SK-N-SH treated with all-trans-retinoic acid at 6 μM for 48 hours (cell line): ENCODE measurements around the gene GABPA.

Experiments
- ATAC-seq: fragments of 200-7000 bp; cut with Tn5 transposase; 3 replicates; pipeline ENCODE4 v1.9.1; 2020; ENCODE audit warnings: mild to moderate bottlenecking, moderate library complexity
- ARNTL ChIP-seq: fragments of 450-650 bp; formaldehyde crosslinking; IDR thresholded peaks from 2 replicates; pipeline ENCODE4 v1.5.0; 2020; ENCODE audit warnings: low read depth, mild to moderate bottlenecking, moderate library complexity, borderline replicate concordance
- BACH2 ChIP-seq: fragments of 250-450 bp; sonication (Bioruptor Pico); IDR thresholded peaks from 2 replicates; pipeline ENCODE4 v1.9.0; 2021; ENCODE audit warnings: mild to moderate bottlenecking, borderline replicate concordance
- CREB5 ChIP-seq: fragments of 250-450 bp; sonication (Bioruptor Pico); IDR thresholded peaks from 2 replicates; pipeline ENCODE4 v1.5.1; 2020; ENCODE audit warnings: low read depth, mild to moderate bottlenecking, moderate library complexity
- CSDC2 ChIP-seq: fragments of 250-450 bp; sonication (Bioruptor Pico); IDR thresholded peaks from 2 replicates; pipeline ENCODE4 v1.5.0; 2020; ENCODE audit warnings: mild to moderate bottlenecking, moderate library complexity
- CSRNP3 ChIP-seq: fragments of 250-450 bp; sonication (Bioruptor Pico); IDR thresholded peaks from 2 replicates; pipeline ENCODE4 v1.5.1; 2021; ENCODE audit warnings: mild to moderate bottlenecking, moderate library complexity
- ESRRG ChIP-seq: fragments of 250-450 bp; sonication (Bioruptor Pico); IDR thresholded peaks from 2 replicates; pipeline ENCODE4 v1.6.1; 2021; ENCODE audit warnings: mild to moderate bottlenecking
- GLIS3 ChIP-seq: fragments of 250-450 bp; sonication (Bioruptor Pico); IDR thresholded peaks from 2 replicates; pipeline ENCODE4 v1.5.0; 2020; ENCODE audit warnings: mild to moderate bottlenecking, moderate library complexity
- ISL1 ChIP-seq: fragments of 250-450 bp; sonication (Bioruptor Pico); IDR thresholded peaks from 2 replicates; pipeline ENCODE4 v2.1.2; 2022; ENCODE audit warnings: mild to moderate bottlenecking, moderate library complexity
- OSR1 ChIP-seq: fragments of 250-450 bp; sonication (Bioruptor Pico); IDR thresholded peaks from 2 replicates; pipeline ENCODE4 v1.8.0; 2022; ENCODE audit warnings: moderate library complexity, mild to moderate bottlenecking, inconsistent platforms
- PATZ1 ChIP-seq: fragments of 250-450 bp; sonication (Bioruptor Pico); IDR thresholded peaks from 2 replicates; pipeline ENCODE4 v1.8.0; 2020; ENCODE audit warnings: mild to moderate bottlenecking, moderate library complexity, borderline replicate concordance
- POU6F1 ChIP-seq: fragments of 250-450 bp; sonication (Bioruptor Pico); IDR thresholded peaks from 2 replicates; pipeline ENCODE4 v1.8.0; 2021; ENCODE audit warnings: low read depth, mild to moderate bottlenecking, moderate library complexity, borderline replicate concordance
- PPARA ChIP-seq: fragments of 250-450 bp; sonication (Bioruptor Pico); IDR thresholded peaks from 2 replicates; pipeline ENCODE4 v1.5.0; 2020; ENCODE audit warnings: mild to moderate bottlenecking, borderline replicate concordance
- RARB ChIP-seq: fragments of 250-450 bp; sonication (Bioruptor Pico); IDR thresholded peaks from 2 replicates; pipeline ENCODE4 v1.8.0; 2021; ENCODE audit warnings: mild to moderate bottlenecking, moderate library complexity
- SNAI2 ChIP-seq: fragments of 250-450 bp; sonication (Bioruptor Pico); IDR thresholded peaks from 2 replicates; pipeline ENCODE4 v1.5.0; 2020; ENCODE audit warnings: mild to moderate bottlenecking, moderate library complexity
- TCF4 ChIP-seq: fragments of 250-450 bp; sonication (Bioruptor Pico); IDR thresholded peaks from 2 replicates; pipeline ENCODE4 v1.8.0; 2021; ENCODE audit warnings: mild to moderate bottlenecking, moderate library complexity, borderline replicate concordance
- TOX ChIP-seq: fragments of 250-450 bp; sonication (Bioruptor Pico); IDR thresholded peaks from 2 replicates; pipeline ENCODE4 v1.8.0; 2021; ENCODE audit warnings: mild to moderate bottlenecking, moderate library complexity, borderline replicate concordance
- TSHZ2 ChIP-seq: fragments of 250-450 bp; sonication (Bioruptor Pico); IDR thresholded peaks from 2 replicates; pipeline ENCODE4 v1.5.0; 2020; ENCODE audit warnings: mild to moderate bottlenecking, moderate library complexity
- ZC3H10 ChIP-seq: fragments of 250-450 bp; sonication (Bioruptor Pico); IDR thresholded peaks from 2 replicates; pipeline ENCODE4 v1.5.1; 2021; ENCODE audit warnings: mild to moderate bottlenecking, moderate library complexity
- ZFP3 ChIP-seq: fragments of 250-450 bp; sonication (Bioruptor Pico); IDR thresholded peaks from 2 replicates; pipeline ENCODE4 v1.5.0; 2020; ENCODE audit warnings: mild to moderate bottlenecking, moderate library complexity
- ZFP30 ChIP-seq: fragments of 450-650 bp; formaldehyde crosslinking; IDR thresholded peaks from 2 replicates; pipeline ENCODE4 v1.5.0; 2022; ENCODE audit warnings: mild to moderate bottlenecking, moderate library complexity
- ZNF565 ChIP-seq: fragments of 450-650 bp; formaldehyde crosslinking; conservative IDR thresholded peaks from 2 replicates; pipeline ENCODE4 v1.5.0; 2020; ENCODE audit warnings: low read depth, mild to moderate bottlenecking, moderate library complexity
- ZNF8 ChIP-seq: fragments of 450-650 bp; formaldehyde crosslinking; IDR thresholded peaks from 2 replicates; pipeline ENCODE4 v1.5.0; 2020; ENCODE audit warnings: mild to moderate bottlenecking, moderate library complexity

Gene GABPA

GRCh38 chr21:25764065-25764464 lies 29.3 kb downstream of the GABPA start:
- no peak for TF ChIP-seq CSDC2 (CRISPR knock-in tag)
- no peak for TF ChIP-seq PATZ1 (CRISPR knock-in tag)
- no peak for TF ChIP-seq SNAI2
- no peak for TF ChIP-seq ESRRG
- TF ChIP-seq TSHZ2 (CRISPR knock-in tag): no peak
- TF ChIP-seq CREB5 (CRISPR knock-in tag): no peak
- no peak for TF ChIP-seq TCF4 (CRISPR knock-in tag)
- TF ChIP-seq ZFP3 (CRISPR knock-in tag): no peak
- no peak for TF ChIP-seq ZC3H10 (CRISPR knock-in tag)
- TF ChIP-seq POU6F1 (CRISPR knock-in tag): no peak
- no peak for TF ChIP-seq PPARA (CRISPR knock-in tag)
- TF ChIP-seq TOX (CRISPR knock-in tag): no peak
- TF ChIP-seq GLIS3 (CRISPR knock-in tag): no peak
- TF ChIP-seq BACH2 (CRISPR knock-in tag): no peak
- TF ChIP-seq CSRNP3 (CRISPR knock-in tag): no peak
- no peak for TF ChIP-seq ARNTL (CRISPR knock-in tag)
- TF ChIP-seq RARB (CRISPR knock-in tag): no peak
- no peak for TF ChIP-seq ZNF565
- TF ChIP-seq ISL1 (CRISPR knock-in tag): no peak
- ATAC-seq: no peak

- TF ChIP-seq SNAI2 (no peak), OSR1 (CRISPR knock-in tag) (no peak), TSHZ2 (CRISPR knock-in tag) (no peak), PPARA (CRISPR knock-in tag) (no peak), ARNTL (CRISPR knock-in tag) (no peak), ZFP3 (CRISPR knock-in tag) (no peak), ZC3H10 (CRISPR knock-in tag) (no peak), RARB (CRISPR knock-in tag) (no peak), ZFP30 (no peak), CSRNP3 (CRISPR knock-in tag) (no peak), GLIS3 (CRISPR knock-in tag) (no peak), ZNF8 (CRISPR knock-in tag) (no peak), BACH2 (CRISPR knock-in tag) (no peak)
- no peak for ATAC-seq
Observed at GRCh38 chr21:25767921-25768320, 33.1 kb downstream of the GABPA start.
